Measurements from ENCODE around the gene HMG20B. TPM values are rescaled to one million over a fixed set of nuclear protein-coding genes. Genes with fewer than 3 reads are reported as not detected.

HMG20B gene
- total and polyA plus RNA-seq, 2 of the 8 experiments (the other 6 are each of a cell fraction or from before 2014, with no cell fraction given), result 42.9 to 74.2 TPM

- Histone ChIP-seq H3K23me2 (ENCODE audit: low read depth, low read length) (no peaks in the 10 kb centered on the region), H3K27ac (ENCODE audit: low read depth, low read length) (no peak overlapping the region), H2BK15ac (ENCODE audit: low read length) (no peak overlapping the region), H3K4me3 (ENCODE audit: extremely low read depth in 1 of 4, insufficient read depth in 2 of 4, low read depth in 3 of 4, low read length in 4 of 4) (no peak overlapping the region), H4K8ac (ENCODE audit: extremely low read depth, insufficient read depth, low read length) (no peak overlapping the region), H2AFZ (ENCODE audit: low read length) (no peak overlapping the region), H3K27me3 (replicated peaks in 1 of 4; ENCODE audit: control insufficient read depth in 3 of 4, extremely low read depth in 1 of 4, insufficient read depth in 3 of 4, low read length in 3 of 4) (peaks cover 0 to 7% (median 0%) of the 10 kb centered on the region in 4 experiments; a peak in 1 of 7 replicates), H2BK12ac (ENCODE audit: low read depth, low read length) (no peak overlapping the region), H3K56ac (replicated peaks; ENCODE audit: insufficient read length, low read depth, low read length) (no peak overlapping the region), H2BK120ac (replicated peaks; ENCODE audit: low read depth, low read length) (no peak overlapping the region), H4K20me1 (replicated peaks in 1 of 2; ENCODE audit: control insufficient read depth in 1 of 2, insufficient read depth in 2 of 2, low read length in 2 of 2) (no peaks in the 10 kb centered on the region), H2BK20ac (ENCODE audit: low read length) (no peak overlapping the region), H3K79me2 (ENCODE audit: control insufficient read depth in 1 of 2, insufficient read depth in 2 of 2, low read length in 2 of 2) (no peaks in the 10 kb centered on the region), H3K36me3 (ENCODE audit: control insufficient read depth in 2 of 4, insufficient read depth in 4 of 4, low read length in 3 of 4) (no peaks in the 10 kb centered on the region), H3K4ac (replicated peaks; ENCODE audit: insufficient read length, low read depth, low read length) (no peak overlapping the region), H4K91ac (replicated peaks; ENCODE audit: insufficient read length, low read length) (no peak overlapping the region), H3K14ac (ENCODE audit: insufficient read length) (no peak overlapping the region), H3K9me3 (ENCODE audit: insufficient read depth in 2 of 2, low read depth in 1 of 2, low read length in 1 of 2) (no peaks in the 10 kb centered on the region), H2BK5ac (ENCODE audit: low read depth, low read length) (no peak overlapping the region), H3K18ac (ENCODE audit: extremely low read depth, low read length) (no peak overlapping the region), H3K4me2 (ENCODE audit: insufficient read depth in 1 of 2, low read depth in 2 of 2, low read length in 2 of 2) (no peak overlapping the region), H4K5ac (ENCODE audit: insufficient read length, low read depth, low read length) (no peak overlapping the region), H3K23ac (ENCODE audit: insufficient read length) (no peak overlapping the region), H2AK5ac (ENCODE audit: low read depth, low read length) (no peak overlapping the region), H3K79me1 (ENCODE audit: low read depth, low read length) (no peaks in the 10 kb centered on the region), H3K4me1 (replicated peaks in 1 of 4; ENCODE audit: control insufficient read depth in 3 of 4, insufficient read depth in 4 of 4, low read length in 3 of 4) (no peaks in the 10 kb centered on the region), H3K9ac (replicated peaks in 1 of 4; ENCODE audit: extremely low read depth in 1 of 4, low read depth in 3 of 4, low read length in 3 of 4) (no peak overlapping the region)
- FAIRE-seq, result no peak
- 86% methylated on average over 15 of the region's 17 CpGs; no CpG with 5 or more reads in 1 of the 2 experiments for WGBS, 2 experiments (ENCODE audit: extremely low coverage in 1 of 2, insufficient coverage in 1 of 2, insufficient read length in 1 of 2, insufficient replicate concordance in 2 of 2, low coverage in 1 of 2, low lambda C conversion rate in 2 of 2, missing lambda C conversion rate in 1 of 2)
- no peak for DNase-seq (ENCODE audit: low read depth in 1 of 2, low spot score in 2 of 2)
- CTCF ChIA-PET (ENCODE audit: partially characterized antibody), result interaction anchor here (0.6 to 1.8 kb wide), 3 partner anchors 11 to 23 kb away, joined by 3 to 8 read pairs (median 4); no protein-coding TSS in a partner anchor
- POLR2A ChIA-PET (ENCODE audit: partially characterized antibody), result interaction anchor here (0.7 to 1.5 kb wide), 2 partner anchors 18 to 19 kb away, joined by 4 read pairs; no protein-coding TSS in a partner anchor
- TF ChIP-seq KDM1A (IDR thresholded peaks at IDR 0.05; ENCODE audit: borderline replicate concordance, low read length), result peak; percentile 32; the same call in 1 of the 2 replicates
- no peak for TF ChIP-seq CREB1 (IDR thresholded peaks at IDR 0.05)
- no peak for TF ChIP-seq POU5F1 (IDR thresholded peaks at IDR 0.05; ENCODE audit: low read depth, low read length)
- no peak for TF ChIP-seq MAFK (IDR thresholded peaks at IDR 0.05; ENCODE audit: low read depth, low read length)
- no peak for TF ChIP-seq BCL11A (IDR thresholded peaks at IDR 0.05; ENCODE audit: low read depth in 2 of 2, low read length in 2 of 2)
Measured at GRCh38 chr19:3563709-3564524, 8.8 kb upstream of the HMG20B start.
